ENCODE measurements around the gene EVC.
"Not testable (repeated sequence)": the region's sequence is repeated elsewhere in the genome, so short reads cannot be mapped to it uniquely, and the experiment has no call there.

The EVC gene

DNA sequence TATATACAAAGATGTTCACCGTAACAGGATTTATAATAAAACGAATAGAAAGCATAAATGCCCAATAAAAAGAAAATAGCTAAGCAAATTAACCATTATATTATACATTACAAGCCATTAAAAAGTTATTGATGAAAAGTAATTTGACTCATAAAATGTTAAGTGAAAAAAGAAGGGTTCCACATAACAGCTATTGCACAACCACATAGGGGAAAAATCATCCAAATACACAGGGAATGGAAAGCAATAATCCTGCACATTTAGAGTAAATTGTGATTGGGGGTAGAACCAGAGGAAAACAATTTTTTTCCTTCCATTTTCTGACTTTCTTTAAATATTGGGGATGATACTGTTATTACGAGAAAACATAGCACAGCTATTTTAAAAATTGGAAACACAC lies 143.9 kb downstream of the EVC start:
- FAIRE-seq: no peak

DNA sequence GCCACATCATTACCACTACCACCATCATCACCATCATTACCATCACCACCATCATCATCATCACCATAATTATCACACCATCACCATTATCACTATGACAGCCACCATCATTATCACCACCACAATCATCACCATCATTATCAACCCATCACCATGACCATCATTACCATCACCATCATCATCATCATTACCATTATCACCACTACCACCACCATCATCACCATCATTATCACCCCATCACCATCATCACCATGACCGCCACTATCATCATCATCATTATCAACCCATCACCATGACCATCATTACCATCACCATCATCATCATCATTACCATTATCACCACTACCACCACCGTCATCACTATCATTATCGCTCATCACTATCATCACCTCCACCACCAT lies 145.4 kb downstream of the EVC start:
- not testable (repeated sequence) for FAIRE-seq

DNA sequence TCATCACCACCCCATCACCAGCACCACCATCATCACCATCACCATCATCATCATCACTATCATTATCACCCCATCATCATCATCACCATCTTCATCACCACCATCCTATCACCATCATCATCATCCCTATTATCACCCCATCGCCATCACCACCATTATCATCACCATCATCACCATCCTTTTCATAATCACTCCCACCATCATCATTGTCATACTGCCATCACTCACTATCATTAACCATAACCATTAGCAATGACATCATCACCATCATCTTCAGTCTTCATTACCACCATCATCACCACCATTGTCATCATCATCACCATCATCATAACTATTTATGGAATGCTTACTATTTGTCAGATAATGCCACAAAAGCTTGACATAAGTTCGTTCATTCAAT lies 146.2 kb downstream of the EVC start:
- FAIRE-seq: no peak

DNA sequence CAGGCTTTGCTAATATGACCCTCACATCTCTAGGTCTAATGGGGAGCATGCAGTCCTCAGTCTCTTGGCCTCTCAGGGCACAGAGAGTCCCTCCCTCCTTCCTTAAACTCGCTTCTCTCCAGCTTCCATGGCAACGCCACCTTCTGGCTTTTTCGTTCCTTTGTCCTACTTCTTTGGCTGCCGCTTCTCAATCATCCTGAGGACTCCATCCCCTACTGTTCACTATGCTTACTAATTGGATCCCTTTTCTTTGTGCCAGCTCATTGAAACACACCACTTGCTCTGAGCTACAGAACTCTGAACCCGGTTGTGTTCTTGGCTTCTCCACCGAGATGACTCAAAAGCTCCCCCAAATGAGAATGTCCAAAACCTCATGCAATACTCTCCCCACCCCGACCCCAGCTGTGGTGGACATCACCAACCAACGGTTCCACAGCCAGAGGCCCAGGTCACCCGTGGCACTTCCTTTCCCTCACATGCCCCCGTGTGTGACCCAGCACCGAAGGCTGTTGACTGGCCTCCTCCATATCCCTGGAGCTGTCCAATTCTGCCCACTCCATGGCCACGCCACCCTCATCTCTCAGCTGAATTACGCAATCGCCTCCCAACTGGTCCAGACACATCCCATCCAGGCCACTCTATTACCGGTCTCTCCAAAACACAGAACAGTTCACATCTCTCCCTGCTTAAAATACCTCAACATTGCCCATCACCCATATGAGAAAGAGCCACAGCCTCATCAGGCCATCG lies 147.2 kb downstream of the EVC start:
- FAIRE-seq: no peak

DNA sequence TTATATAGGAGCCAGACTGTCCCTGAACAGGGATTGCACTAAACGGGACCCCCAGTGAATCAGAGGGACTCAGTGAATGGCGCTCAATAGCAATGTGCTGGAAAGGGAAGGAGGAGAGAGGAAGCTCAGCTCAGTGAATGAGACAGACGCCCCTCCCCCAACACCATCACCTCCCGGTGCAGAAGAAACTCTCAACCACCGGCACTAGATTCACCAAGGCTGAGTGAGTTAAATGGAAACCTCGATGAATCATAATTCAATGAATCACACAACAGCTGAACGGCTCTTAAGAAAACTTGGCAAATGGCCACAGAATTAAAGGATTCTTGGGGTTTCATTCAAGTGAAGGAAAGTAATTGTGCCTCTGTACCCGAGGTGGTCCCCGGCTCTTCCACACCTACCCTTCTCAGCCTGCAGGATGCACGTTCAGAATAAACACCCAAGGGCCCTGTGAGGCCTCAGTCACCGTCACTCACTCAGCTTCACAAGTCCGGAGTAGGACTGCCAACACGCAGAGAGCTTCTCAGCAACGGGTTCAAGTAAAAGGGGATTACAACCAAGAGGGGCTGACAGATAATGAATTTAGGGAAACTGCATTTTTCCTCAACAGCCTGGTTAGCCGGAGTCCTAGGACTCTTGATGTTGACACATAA lies 152.6 kb downstream of the EVC start:
- peak; percentile 91 for FAIRE-seq
